Measurements from ENCODE around the gene HELZ2.

The HELZ2 gene

GRCh38 chr20:63556873-63557478, 17.1 kb downstream of the HELZ2 start:
- no peak for DNase-seq
- intact Hi-C loops (cut with DNase I): no loop called here

GRCh38 chr20:63555661-63556381, 18.2 kb downstream of the HELZ2 start:
- intact Hi-C loops (cut with DNase I): no loop called here
- no peak for DNase-seq

GRCh38 chr20:63554361-63555278, 19.4 kb downstream of the HELZ2 start:
- DNase-seq: no peak
- intact Hi-C loops (cut with DNase I): no loop called here

- intact Hi-C loops (cut with DNase I): no loop called here
- DNase-seq: no peak
Observed at GRCh38 chr20:63553933-63554290, 20.1 kb downstream of the HELZ2 start, which contains the start of gene FNDC11. FNDC11 (plus strand) TSS chr20:63554159; CDS start chr20:63555664, 1,505 bp downstream.

GRCh38 chr20:63553251-63553932, 20.6 kb downstream of the HELZ2 start:
- intact Hi-C loops (cut with DNase I): no loop called here
- DNase-seq: peak in 1 of 10 donors; percentile 35

- no peak for DNase-seq
- intact Hi-C loops (cut with DNase I): no loop called here
Observed at GRCh38 chr20:63552481-63553249, 21.4 kb downstream of the HELZ2 start.

GRCh38 chr20:63551068-63551467, 23.0 kb downstream of the HELZ2 start:
- DNase-seq: no peak
- intact Hi-C loops (cut with DNase I): no loop called here

- intact Hi-C loops (cut with DNase I): no loop called here
- no peak for DNase-seq
Observed at GRCh38 chr20:63549679-63550282, 24.3 kb downstream of the HELZ2 start.

- intact Hi-C loops (cut with DNase I): no loop called here
- no peak for DNase-seq
Observed at GRCh38 chr20:63549019-63549418, 25.0 kb downstream of the HELZ2 start.

GRCh38 chr20:63548542-63548941, 25.5 kb downstream of the HELZ2 start:
- DNase-seq: no peak
- intact Hi-C loops (cut with DNase I): no loop called here

- intact Hi-C loops (cut with DNase I): no loop called here
- no peak for DNase-seq
Observed at GRCh38 chr20:63547725-63548480, 26.1 kb downstream of the HELZ2 start, which contains the start of gene SRMS. SRMS (minus strand) TSS chr20:63547749; CDS start chr20:63547463, 286 bp downstream.

GRCh38 chr20:63546956-63547724, 26.9 kb downstream of the HELZ2 start:
- intact Hi-C loops (cut with DNase I): no loop called here

GRCh38 chr20:63546256-63546955, 27.6 kb downstream of the HELZ2 start:
- intact Hi-C loops (cut with DNase I): no loop called here
- DNase-seq: no peak

More at GRCh38 chr20:63546956-63547724, 26.9 kb downstream of the HELZ2 start:
- no peak for DNase-seq

GRCh38 chr20:63545814-63546213, 28.2 kb downstream of the HELZ2 start:
- DNase-seq: no peak

GRCh38 chr20:63544958-63545516, 29.0 kb downstream of the HELZ2 start:
- intact Hi-C loops (cut with DNase I): no loop called here
- DNase-seq: no peak

More at GRCh38 chr20:63545814-63546213, 28.2 kb downstream of the HELZ2 start:
- intact Hi-C loops (cut with DNase I): no loop called here

- no peak for DNase-seq
- intact Hi-C loops (cut with DNase I): no loop called here
Observed at GRCh38 chr20:63544241-63544957, 29.6 kb downstream of the HELZ2 start.

Measured in posterior cingulate gyrus (tissue), 11 donors.